ENCODE results near the gene CDK5RAP1.

Gene CDK5RAP1

DNA sequence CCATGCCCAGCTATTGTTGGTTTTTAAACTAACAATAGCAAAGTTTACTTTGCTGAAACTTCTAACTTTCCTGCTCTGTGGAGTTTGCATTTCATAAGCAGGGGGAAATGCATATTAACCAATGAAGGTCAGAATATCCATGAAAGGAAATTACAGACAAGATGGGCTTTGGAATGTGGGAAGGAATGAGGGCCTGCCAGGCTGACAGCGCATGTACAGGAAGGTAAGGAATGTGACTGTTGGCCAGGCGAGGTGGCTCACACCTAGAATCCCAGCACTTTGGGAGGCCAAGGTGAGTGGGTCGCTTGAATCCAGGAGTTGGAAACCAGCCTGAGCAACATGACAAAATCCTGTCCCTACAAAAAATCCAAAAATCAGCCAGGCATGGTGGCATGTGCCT is 49.6 kb downstream of the CDK5RAP1 start:
- H3K4me1 ChIP-seq = no peaks in the 10 kb centered on the region
- DNase-seq = no peak
- no peaks in the 10 kb centered on the region for H3K27me3 ChIP-seq
- no peaks in the 10 kb centered on the region for H3K9me3 ChIP-seq
- TF ChIP-seq, protein P1, sequence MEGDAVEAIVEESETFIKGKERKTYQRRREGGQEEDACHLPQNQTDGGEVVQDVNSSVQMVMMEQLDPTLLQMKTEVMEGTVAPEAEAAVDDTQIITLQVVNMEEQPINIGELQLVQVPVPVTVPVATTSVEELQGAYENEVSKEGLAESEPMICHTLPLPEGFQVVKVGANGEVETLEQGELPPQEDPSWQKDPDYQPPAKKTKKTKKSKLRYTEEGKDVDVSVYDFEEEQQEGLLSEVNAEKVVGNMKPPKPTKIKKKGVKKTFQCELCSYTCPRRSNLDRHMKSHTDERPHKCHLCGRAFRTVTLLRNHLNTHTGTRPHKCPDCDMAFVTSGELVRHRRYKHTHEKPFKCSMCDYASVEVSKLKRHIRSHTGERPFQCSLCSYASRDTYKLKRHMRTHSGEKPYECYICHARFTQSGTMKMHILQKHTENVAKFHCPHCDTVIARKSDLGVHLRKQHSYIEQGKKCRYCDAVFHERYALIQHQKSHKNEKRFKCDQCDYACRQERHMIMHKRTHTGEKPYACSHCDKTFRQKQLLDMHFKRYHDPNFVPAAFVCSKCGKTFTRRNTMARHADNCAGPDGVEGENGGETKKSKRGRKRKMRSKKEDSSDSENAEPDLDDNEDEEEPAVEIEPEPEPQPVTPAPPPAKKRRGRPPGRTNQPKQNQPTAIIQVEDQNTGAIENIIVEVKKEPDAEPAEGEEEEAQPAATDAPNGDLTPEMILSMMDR (IDR thresholded peaks at IDR 0.05; ENCODE audit: low read depth, low read length) = no peak
- H3K36me3 ChIP-seq = no peaks in the 10 kb centered on the region
- H3K4me3 ChIP-seq (ENCODE audit: low read depth, low read length) = no peak overlapping the region

DNA sequence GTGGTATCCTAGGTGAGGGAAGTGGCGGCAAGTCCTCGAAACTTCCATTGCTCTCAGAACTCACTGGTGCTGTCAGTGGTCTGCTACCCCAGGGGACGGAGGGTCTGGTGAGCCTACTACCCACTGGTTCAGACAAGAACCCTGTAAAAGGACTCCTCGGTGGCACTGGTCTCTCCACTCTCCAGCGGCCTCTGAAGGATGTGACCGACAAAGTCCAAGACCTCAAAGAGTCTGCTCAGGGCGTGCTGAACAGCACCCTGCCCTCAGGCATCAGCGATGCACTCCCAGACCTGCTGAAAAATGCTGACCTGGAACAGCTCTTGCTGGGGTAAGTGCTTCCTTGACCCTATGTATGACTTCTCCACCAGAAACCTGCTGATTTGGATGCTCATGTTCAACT is 51.8 kb downstream of the CDK5RAP1 start:
- Histone ChIP-seq H3K36me3 (no peaks in the 10 kb centered on the region), H3K4me3 (ENCODE audit: low read depth, low read length) (no peak overlapping the region), H3K27me3 (no peaks in the 10 kb centered on the region), H3K4me1 (no peaks in the 10 kb centered on the region), H3K9me3 (no peaks in the 10 kb centered on the region)
- TF ChIP-seq, protein P1 (IDR thresholded peaks at IDR 0.05; ENCODE audit: low read depth, low read length) = no peak
- no peak for DNase-seq

DNA sequence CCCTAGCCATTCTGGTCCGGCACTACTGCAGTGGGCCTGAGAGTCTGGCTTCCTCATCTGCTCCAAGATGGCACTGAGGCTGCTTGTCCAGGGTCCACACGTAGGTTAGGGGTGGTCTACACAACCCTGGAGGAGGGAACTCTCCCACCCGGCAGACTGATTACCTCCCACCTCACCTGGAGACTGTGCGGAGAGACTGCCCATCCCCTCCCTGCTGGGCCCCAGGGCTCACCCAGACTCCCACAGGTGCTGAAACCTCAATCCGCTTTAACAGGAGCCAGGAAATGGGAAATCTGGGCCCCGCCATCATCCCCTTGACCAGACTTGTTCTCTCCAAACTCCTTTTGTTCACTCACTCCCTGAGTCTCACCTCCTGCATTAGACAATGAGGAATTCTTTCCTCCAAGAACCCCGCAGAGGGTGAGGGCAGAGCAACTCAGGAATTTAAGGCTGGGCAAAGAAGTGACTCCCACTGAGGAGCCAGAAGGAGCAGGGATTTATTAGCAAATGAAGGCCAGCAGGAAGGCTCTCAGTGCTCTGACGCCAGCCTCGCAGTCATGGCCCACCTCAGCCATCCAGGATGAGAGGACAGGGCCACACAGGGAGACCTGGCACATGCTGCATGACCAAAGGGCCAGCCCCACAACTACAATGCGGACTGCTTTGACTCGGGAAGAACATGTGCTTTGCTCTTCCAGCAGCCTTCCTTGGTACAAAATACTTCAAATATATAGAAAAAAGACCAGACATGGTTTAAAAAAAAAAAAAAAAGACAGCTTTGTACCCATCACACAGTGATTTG is 53.0 kb downstream of the CDK5RAP1 start:
- TF ChIP-seq, protein P1 (IDR thresholded peaks at IDR 0.05; ENCODE audit: low read depth, low read length) = no peak
- no peaks in the 10 kb centered on the region for H3K27me3 ChIP-seq
- no peaks in the 10 kb centered on the region for H3K4me1 ChIP-seq
- H3K9me3 ChIP-seq = no peaks in the 10 kb centered on the region
- no peaks in the 10 kb centered on the region for H3K36me3 ChIP-seq
- no peak for DNase-seq
- H3K4me3 ChIP-seq (ENCODE audit: low read depth, low read length) = no peak overlapping the region

DNA sequence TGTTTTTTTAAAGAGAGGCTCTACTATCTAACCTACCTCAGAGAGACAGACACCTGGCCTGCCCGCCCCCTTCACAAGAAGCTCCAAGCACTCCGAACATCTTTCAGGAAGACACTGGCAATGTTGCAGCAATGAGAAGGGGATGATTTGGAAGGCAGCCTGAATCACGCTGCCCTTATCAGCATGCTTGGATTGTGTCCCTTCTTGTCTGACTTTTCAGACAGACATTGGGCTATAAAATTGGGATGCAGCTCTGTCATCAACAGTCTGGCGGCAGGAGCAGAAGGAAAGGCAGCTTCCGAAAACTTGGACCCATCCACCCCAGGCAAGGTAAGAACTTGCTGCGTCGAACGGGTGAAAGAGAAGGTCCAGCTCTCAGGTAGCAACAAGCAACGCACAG is 56.0 kb downstream of the CDK5RAP1 start:
- DNase-seq = no peak
- TF ChIP-seq, protein P1 (IDR thresholded peaks at IDR 0.05; ENCODE audit: low read depth, low read length) = no peak
- Histone ChIP-seq H3K36me3 (no peaks in the 10 kb centered on the region), H3K9me3 (no peaks in the 10 kb centered on the region), H3K4me1 (no peaks in the 10 kb centered on the region), H3K27me3 (no peaks in the 10 kb centered on the region), H3K4me3 (ENCODE audit: low read depth, low read length) (no peak overlapping the region)

DNA sequence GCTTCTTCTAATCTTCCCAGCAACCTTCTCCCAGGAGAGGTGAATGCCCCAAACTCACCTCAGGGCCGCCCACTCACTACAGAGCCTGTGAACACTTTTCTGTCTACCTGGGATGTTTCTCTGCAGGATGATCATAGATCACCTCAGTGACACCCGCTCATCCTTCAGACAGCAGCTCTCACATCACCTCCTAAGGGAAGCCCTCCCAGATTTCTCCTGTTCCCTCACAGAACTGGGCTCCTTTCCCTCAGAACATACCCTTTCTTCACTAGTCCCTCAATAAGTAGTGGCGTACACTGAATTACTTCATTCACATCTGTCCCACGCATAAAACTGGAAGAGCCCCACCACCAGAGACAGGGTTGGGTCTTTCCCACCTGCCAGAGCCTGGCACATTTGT is 57.8 kb downstream of the CDK5RAP1 start:
- Histone ChIP-seq H3K4me3 (ENCODE audit: low read depth, low read length) (no peak overlapping the region), H3K27me3 (no peaks in the 10 kb centered on the region), H3K9me3 (no peaks in the 10 kb centered on the region), H3K36me3 (no peaks in the 10 kb centered on the region), H3K4me1 (no peaks in the 10 kb centered on the region)
- DNase-seq = no peak
- TF ChIP-seq, protein P1 (IDR thresholded peaks at IDR 0.05; ENCODE audit: low read depth, low read length) = no peak

DNA sequence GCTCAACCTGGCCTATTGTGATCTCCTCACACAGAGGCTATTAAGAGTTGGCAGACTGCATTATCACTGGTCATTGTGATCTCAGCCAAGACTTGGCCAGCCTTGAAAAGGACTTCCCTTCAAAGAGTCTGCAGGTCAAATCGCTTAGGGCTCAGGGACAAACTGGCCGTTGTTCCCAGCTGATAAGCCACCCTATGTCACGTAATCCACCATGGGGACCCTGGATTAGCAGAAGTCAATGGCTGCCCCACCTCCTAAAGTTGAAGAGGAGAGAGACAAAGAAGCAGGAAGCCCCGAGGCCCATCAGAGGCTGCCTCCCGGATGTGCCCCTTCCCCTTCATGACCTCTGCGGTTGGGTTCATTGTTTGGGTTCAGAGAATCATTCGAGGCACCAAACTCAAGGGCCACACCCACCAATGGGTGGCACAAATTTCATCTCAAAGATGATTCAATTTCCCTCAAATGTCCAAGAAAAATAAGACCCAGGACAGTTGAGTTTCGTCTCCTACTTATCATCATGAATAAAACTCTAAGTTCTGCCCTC is 61.7 kb downstream of the CDK5RAP1 start:
- no peaks in the 10 kb centered on the region for H3K27me3 ChIP-seq
- no peak for DNase-seq
- H3K36me3 ChIP-seq = no peaks in the 10 kb centered on the region
- TF ChIP-seq, protein P1 (IDR thresholded peaks at IDR 0.05; ENCODE audit: low read depth, low read length) = no peak
- H3K4me1 ChIP-seq = no peaks in the 10 kb centered on the region
- no peaks in the 10 kb centered on the region for H3K9me3 ChIP-seq
- H3K4me3 ChIP-seq (ENCODE audit: low read depth, low read length) = no peak overlapping the region
